GM21360 (cell line): ENCODE data around the gene DPF3.

Experiments
- ATAC-seq: cut with Tn5 transposase; IDR thresholded peaks from one replicate; pipeline ENCODE4 v1.9.1; 2021; ENCODE audit warnings: mild to moderate bottlenecking, moderate library complexity; ENCODE audit not compliant: unreplicated experiment

DPF3 gene

DNA sequence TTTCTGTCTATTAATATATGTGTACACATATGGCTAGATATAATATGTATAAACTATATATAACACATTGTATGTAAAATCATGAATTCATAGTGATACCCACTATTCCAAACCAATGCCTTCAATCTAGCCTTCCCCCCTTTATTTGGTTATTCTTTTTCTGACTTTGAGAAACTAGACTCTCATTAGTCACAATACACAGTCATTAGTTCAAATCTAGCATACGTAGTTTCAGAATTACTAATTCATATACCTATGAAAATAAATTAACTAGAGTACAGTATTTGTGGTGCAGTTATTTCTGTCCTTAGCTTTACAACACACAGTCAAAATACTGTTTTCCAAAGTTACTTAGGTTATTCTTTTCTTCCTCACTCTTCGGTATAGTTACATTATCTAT, 268.2 kb downstream of the DPF3 start:
- ATAC-seq = no peak

DNA sequence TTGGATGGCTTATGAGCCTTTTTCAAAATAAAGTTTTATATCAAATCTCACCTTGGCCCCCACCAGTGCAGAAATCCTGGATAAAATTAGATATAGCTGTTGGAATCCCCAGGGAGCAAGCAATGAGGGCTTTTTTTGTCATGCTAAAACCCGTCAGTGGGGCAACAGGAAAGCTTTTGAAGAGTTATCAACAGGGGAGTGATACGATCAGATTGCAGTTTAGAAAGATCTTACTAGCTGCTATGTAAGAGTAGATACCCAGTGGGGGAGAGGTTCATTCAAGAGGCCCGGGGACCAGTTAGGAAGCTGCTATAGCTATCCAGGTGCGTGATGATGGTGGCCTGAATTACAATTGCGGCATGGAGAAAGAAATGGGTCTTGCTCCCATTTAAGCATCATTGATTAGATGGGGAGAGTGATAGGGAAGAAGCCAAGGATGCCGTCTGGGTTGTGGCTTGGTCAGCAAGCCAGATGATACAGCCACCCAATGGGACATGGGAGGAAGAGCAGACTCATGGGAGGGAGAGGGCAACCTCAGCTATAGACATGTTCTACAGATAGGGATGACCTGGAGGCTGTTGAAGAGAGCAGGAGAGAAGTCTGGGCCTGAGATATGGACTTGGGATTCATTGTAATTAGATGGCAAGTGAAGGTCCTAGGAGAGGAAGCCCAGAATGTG, 272.4 kb downstream of the DPF3 start:
- ATAC-seq = no peak

DNA sequence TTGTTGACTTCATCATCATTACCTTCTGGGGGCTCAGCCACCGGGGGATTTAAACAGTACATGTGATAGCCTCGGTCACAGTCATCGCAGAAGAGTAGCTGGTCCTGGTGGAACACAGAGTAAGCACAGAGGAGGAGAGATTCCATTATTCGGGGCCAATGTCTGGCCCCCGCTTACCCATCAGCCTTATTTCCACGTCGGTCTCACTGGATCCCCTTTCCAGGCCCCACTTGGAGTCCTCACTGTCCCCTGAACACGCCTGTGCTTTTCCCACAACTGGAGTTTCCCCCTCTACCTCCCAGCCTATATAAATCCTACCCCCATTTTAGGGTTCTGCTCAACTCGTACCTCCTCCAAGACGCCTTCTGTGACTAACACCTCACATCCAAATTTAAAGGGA, 274.0 kb downstream of the DPF3 start:
- ATAC-seq = no peak

GRCh38 chr14:72619111-72619571, 274.8 kb downstream of the DPF3 start:
- no peak for ATAC-seq

GRCh38 chr14:72618424-72618823, 275.5 kb downstream of the DPF3 start:
- ATAC-seq = no peak

- ATAC-seq = no peak
Measured at GRCh38 chr14:72617391-72618031, 276.4 kb downstream of the DPF3 start.

DNA sequence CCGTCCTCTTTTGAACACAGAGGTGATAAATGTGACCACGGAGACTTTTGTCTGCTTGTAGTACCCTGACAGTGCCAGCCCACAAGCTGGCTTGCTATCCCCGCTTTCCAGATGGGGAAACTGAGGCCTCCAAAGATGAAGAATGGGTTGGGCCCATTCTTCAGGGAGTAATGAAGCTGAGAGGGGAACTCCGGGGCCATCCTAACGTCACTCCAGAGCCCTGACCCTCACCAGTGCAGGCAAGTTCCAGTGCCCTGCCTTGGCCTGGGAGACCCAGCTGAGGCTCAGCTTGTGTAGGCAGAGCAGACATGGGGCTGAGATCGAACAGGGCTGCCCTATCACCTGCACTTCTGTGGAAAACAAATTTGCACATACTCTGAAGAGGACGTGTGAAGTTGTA, 277.1 kb downstream of the DPF3 start:
- no peak for ATAC-seq

- ATAC-seq = no peak
Measured at GRCh38 chr14:72616294-72616693, 277.6 kb downstream of the DPF3 start.

DNA sequence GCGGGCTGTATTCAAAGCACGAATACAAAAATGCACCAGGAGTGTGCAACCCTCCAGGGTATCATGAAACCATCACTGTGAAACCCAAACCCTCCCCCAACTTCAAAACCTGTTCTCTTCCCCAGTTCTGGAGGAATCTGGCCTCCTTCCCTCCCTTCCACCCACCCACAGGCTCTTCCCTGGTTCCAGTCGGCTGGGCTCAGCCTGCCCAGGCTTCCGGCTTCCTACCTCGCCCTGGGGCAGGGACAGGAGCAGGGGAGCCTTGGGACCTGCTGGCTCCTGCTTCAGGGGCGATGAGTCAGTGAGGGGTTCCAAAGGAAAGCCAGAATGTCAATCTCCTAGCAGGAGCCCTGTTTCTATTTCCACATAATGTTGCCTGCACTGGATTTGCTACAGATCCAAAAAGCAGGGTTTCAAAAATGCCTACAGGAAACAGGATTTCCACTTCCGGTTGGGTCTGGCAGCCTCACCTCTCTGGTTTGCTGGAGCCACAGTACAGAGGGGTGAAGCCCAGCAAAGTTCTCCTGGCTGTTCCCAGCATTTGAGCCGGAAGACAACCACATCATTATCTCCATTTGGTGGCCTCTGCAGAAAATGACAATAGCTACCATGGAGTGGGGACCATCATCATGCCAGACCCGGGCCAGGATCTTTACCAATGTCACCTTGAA, 278.3 kb downstream of the DPF3 start:
- ATAC-seq = no peak

GRCh38 chr14:72614891-72615415, 278.9 kb downstream of the DPF3 start:
- no peak for ATAC-seq

GRCh38 chr14:72614365-72614764, 279.5 kb downstream of the DPF3 start:
- no peak for ATAC-seq

DNA sequence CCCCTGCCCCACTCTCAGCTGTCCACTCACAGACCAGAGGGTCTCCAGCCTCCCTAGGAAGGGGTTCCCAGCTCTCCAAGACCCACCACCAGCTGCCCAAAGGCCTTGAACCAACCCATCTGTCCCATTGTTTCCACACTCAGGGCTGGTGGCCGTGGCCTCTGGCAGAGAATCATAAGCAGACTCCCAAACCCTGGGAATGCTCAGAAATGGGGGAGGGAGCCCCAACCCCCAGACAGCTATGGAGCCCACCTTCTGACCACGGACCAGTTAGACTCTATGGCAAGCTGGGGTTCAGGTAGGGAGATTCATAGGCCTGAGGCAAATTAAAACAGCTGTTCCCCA, 280.0 kb downstream of the DPF3 start:
- no peak for ATAC-seq

- no peak for ATAC-seq
Measured at GRCh38 chr14:72613231-72613974, 280.5 kb downstream of the DPF3 start.

- no peak for ATAC-seq
Measured at GRCh38 chr14:72612041-72612440, 281.9 kb downstream of the DPF3 start.

DNA sequence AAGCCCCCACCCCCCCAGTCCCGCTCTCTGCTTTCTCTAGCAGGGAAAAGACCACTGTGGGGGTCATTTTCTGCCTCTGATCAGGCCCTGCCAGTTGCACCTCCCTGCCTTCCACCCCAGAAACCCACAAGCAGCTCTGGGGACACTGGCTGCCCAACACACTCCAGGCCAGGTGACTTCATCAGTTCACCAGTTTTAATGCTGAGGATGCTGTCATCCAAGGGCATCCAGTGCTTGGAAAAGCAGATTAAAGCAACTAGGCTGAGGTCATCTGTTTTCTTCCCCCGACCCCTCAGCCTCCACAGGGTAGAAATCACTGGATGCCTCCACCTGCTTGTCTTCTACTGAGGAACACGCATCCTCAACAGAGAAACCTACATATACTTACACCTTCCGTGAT, 282.4 kb downstream of the DPF3 start:
- ATAC-seq = no peak

- ATAC-seq = no peak
Measured at GRCh38 chr14:72610831-72611200, 283.1 kb downstream of the DPF3 start.

- ATAC-seq = no peak
Measured at GRCh38 chr14:72610096-72610830, 283.6 kb downstream of the DPF3 start.

GRCh38 chr14:72609205-72609916, 284.5 kb downstream of the DPF3 start:
- ATAC-seq = no peak

- ATAC-seq = no peak
Measured at GRCh38 chr14:72608391-72609204, 285.3 kb downstream of the DPF3 start.
